Measurements from ENCODE around the gene PLB1.
"Not testable (repeated sequence)": the region's sequence is repeated elsewhere in the genome, so short reads cannot be mapped to it uniquely, and the experiment has no call there.

PLB1 gene

DNA sequence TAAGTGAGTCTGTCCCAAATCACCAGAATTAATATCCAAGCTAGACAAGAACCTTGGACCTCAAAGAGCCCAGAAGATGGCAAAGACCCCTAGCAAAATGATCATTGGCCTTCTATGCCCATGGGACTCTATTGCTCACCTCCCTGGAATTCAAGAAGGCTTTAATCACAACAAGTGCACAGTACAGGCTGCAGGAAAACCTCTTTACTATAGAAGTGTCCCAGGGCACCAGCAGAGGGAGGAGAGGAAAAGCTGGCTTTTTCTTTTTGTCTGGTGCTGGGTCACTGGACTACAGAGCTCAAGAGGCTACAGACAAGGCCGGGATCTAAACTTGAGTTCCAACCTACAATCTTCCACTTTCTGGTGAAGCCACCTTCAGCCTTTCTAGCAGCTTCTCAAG lies 167.5 kb downstream of the PLB1 start:
- TF ChIP-seq, protein P1, sequence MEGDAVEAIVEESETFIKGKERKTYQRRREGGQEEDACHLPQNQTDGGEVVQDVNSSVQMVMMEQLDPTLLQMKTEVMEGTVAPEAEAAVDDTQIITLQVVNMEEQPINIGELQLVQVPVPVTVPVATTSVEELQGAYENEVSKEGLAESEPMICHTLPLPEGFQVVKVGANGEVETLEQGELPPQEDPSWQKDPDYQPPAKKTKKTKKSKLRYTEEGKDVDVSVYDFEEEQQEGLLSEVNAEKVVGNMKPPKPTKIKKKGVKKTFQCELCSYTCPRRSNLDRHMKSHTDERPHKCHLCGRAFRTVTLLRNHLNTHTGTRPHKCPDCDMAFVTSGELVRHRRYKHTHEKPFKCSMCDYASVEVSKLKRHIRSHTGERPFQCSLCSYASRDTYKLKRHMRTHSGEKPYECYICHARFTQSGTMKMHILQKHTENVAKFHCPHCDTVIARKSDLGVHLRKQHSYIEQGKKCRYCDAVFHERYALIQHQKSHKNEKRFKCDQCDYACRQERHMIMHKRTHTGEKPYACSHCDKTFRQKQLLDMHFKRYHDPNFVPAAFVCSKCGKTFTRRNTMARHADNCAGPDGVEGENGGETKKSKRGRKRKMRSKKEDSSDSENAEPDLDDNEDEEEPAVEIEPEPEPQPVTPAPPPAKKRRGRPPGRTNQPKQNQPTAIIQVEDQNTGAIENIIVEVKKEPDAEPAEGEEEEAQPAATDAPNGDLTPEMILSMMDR (conservative IDR thresholded peaks at IDR 0.05) = no peak
- peak overlapping the region; percentile 48 for H3K27ac ChIP-seq

DNA sequence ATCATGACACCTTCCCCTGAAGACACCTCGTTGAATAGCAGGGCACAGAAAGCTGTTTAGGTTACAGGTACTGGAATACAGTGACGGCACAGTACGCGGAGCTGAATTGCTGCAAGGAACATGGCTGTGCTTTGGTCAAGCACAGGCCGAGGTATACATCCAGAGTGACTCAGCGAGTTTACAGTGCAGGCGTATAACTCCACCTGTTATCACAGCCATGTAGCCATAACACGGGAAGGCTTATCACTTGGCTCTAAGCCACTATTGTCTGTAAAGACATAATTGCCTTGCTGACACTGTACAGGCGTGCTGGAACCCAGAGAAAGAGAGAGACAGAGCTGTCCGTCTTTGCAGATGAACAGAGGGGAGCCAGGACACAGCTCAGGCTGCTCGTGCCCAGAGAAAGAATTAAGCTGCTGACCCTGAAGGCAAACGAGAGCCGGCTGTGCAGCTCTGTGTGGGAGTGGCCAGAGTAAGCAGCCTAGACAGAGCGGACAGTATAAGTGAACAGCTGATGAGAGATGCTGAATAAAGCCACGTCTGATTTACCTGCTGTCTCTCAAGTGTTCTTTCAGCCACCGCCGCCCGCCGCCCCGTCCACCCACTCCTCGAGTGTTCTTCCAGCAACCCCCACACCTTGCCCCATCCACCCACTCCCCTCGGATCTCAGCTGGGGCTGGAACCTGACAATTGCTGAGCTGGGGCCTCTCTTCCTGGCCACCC lies 168.4 kb downstream of the PLB1 start:
- TF ChIP-seq, protein P1 (conservative IDR thresholded peaks at IDR 0.05) = no peak
- peak overlapping the region; percentile 48 for H3K27ac ChIP-seq

DNA sequence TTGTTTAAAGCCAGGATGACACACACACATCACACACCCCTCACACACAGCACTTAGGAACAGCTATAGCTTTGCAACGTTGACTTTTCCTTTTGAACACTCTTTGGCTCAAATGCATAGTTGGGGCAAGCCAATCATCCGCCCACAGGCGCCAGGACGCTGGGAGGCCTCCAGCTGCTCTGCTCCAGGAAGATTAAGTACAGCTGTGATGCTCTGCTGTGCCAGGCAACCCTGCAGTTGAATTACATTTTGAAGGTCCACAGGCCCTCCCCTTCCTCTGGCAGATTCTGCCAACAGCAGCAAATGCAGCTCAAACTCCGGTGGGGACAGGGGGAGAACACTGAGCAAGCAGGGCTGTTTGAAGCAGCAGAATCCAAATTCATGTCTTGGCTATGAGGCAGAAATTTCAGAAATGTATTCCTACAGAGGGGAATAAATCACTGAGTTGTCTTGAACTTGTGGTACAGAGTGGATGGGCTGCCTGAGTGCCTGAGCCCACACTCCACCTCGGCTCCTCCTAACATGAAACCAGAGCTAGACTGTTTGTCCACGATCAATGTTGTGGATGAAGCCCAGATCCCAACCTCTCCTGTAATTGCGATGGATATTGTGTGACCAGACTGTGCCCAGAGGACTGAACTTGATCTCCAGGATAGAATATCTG lies 169.3 kb downstream of the PLB1 start:
- TF ChIP-seq, protein P1 (conservative IDR thresholded peaks at IDR 0.05) = no peak
- peak overlapping the region; percentile 48 for H3K27ac ChIP-seq

DNA sequence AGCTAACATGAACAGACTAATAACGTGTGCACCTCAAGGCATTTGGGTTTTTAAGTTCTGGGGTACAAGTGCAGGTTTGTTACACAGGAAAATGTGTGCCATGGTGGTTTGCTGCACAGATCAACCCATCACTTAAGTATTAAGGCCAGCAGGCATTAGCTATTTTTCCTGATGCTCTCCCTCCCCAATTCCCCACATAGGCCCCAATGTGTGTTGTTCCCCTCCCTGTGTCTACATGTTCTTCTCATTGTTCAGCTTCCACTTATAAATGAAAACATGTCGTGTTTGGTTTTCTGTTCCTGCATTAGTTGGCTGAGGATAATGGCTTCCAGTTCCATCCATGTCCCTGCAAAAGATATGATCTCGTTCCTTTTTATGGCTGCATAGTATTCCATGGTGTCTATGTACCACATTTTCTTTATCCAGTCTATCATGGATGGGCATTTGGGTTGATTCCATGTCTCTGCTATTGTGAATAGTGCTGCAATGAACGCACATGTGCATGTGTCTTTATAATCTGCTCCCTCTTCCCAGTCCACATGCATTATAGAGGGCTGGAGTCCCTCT lies 170.0 kb downstream of the PLB1 start:
- H3K27ac ChIP-seq = not testable (repeated sequence)

DNA sequence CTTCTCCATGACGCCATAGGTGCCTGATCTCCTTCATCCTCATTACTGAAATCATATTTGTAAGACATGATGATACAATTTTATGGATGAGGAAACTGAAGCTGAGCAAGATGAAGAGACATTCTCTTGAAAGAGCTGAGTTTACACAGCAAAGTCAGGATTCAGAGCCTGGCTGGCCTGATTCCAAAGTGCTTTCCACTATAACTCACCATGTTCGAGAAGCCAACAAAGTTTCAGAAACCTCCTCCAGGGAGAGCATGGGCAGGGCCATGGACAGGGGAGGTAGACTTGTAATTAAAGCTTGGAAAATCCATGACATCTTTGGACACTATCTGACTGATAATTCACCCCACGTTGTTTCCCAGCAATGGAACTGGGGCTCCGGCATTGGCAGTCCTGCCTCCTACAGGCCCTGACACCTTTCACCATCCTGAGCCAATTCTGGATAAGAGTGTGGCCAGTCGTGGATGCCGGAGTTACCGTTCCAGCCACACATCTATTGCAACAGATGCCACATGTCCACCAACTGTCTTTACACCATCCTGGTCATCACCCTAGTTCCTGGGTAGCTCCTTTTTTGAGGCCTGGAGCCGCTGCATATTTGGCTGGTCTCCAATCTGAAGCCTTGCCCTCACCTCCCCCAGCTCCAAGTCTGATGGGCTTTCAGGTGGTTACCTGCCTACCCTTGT lies 170.8 kb downstream of the PLB1 start:
- TF ChIP-seq, protein P1 (conservative IDR thresholded peaks at IDR 0.05) = no peak
- no peak overlapping the region for H3K27ac ChIP-seq

GRCh38 chr2:28667261-28667660 lies 171.4 kb downstream of the PLB1 start:
- H3K27ac ChIP-seq = no peak overlapping the region
- TF ChIP-seq, protein P1 (conservative IDR thresholded peaks at IDR 0.05) = no peak

DNA sequence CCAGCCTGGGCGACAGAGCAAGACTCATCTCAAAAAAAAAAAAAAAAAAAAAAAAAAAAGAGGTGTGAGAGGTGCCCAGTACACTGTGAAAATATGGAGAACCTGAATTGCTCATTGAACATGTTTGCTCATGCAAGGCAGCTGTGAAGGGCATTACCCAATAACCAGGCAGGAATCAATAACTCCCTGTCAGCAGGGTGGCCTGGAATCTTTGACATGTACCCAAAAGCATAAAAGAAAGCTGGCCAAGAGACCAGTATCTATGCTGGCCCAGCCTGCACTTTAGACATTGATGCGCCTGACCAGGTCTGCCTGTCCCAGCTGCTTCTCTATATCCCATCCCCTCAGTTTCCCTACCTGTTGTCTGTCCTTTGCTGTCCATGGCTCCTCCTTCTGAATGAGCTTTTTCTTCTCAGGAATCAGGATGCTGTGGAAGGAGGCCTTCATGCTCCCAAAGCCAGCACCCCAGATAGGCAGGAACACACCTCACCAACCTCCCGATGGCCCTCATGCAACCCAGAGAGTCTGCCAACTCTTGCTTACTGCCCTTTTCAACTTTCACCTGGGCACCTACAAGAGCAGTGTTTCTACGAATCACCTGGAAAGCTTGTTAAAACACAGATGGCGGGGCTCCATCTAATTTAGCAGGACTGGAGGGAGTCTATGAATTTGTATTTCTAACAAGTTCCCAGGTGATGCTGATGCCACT lies 172.4 kb downstream of the PLB1 start:
- no peak overlapping the region for H3K27ac ChIP-seq
- TF ChIP-seq, protein P1 (conservative IDR thresholded peaks at IDR 0.05) = no peak

Measured in VCaP (cell line).